Neuronal stem cell (in vitro differentiated cells): ENCODE measurements around the gene B2M.
"Not testable (repeated sequence)": the region's sequence is repeated elsewhere in the genome, so short reads cannot be mapped to it uniquely, and the experiment has no call there.

Source experiments
- DNase-seq: peaks from one replicate; pipeline ENCODE4 v3.0.0-alpha.2; 2013; ENCODE audit warnings: low spot score
- H2AFZ ChIP-seq: one replicate; pipeline ENCODE4 v1.6.1; 2013; ENCODE audit warnings: mild to moderate bottlenecking, low read length, inconsistent platforms
- H2AK5ac ChIP-seq: 2 replicates; pipeline ENCODE4 v1.6.1; 2013; ENCODE audit warnings: low read depth, mild to moderate bottlenecking, inconsistent platforms, low read length, moderate library complexity, mixed read lengths
- H2BK120ac ChIP-seq: 2 replicates; pipeline ENCODE4 v1.6.1; 2013; ENCODE audit warnings: low read depth, mild to moderate bottlenecking, inconsistent platforms, low read length, moderate library complexity, mixed read lengths
- H2BK12ac ChIP-seq: one replicate; pipeline ENCODE4 v1.6.1; 2013; ENCODE audit warnings: low read length, inconsistent platforms
- H2BK15ac ChIP-seq: 2 replicates; pipeline ENCODE4 v1.6.1; 2013; ENCODE audit warnings: mild to moderate bottlenecking, low read length, inconsistent platforms, mixed read lengths
- H2BK5ac ChIP-seq: one replicate; pipeline ENCODE4 v1.6.1; 2013; ENCODE audit warnings: inconsistent platforms, mild to moderate bottlenecking, low read length, moderate library complexity
- H3K14ac ChIP-seq: one replicate; pipeline ENCODE4 v1.6.1; 2013; ENCODE audit warnings: low read length, inconsistent platforms
- H3K18ac ChIP-seq: 2 replicates; pipeline ENCODE4 v1.6.1; 2013; ENCODE audit warnings: low read length, inconsistent platforms
- H3K23ac ChIP-seq: 2 replicates; pipeline ENCODE4 v1.6.1; 2013; ENCODE audit warnings: low read depth, mild to moderate bottlenecking, mixed read lengths, low read length, inconsistent platforms; ENCODE audit not compliant: poor library complexity
- H3K27ac ChIP-seq: replicated peaks from 3 replicates; pipeline ENCODE4 v1.5.1; 2013; ENCODE audit warnings: low read length, inconsistent platforms
- H3K27me3 ChIP-seq, 3 experiments: 2 replicates each; pipeline ENCODE4 v1.6.1; 2013; ENCODE audit warnings: low read length in 3 of 3, mild to moderate bottlenecking in 2 of 3, inconsistent platforms in 1 of 3, low read depth in 1 of 3, mixed read lengths in 1 of 3, moderate library complexity in 1 of 3; ENCODE audit not compliant: control insufficient read depth in 3 of 3, insufficient read depth in 3 of 3
- H3K36me3 ChIP-seq, 2 donors: replicated peaks in 1 of 2; 2 replicates each; pipeline ENCODE4 v1.6.1; 2013; ENCODE audit warnings: low read length in 2 of 2; ENCODE audit not compliant: control insufficient read depth in 2 of 2, insufficient read depth in 2 of 2
- H3K4ac ChIP-seq: 2 replicates; pipeline ENCODE4 v1.6.1; 2013; ENCODE audit warnings: inconsistent platforms, mild to moderate bottlenecking, low read length, moderate library complexity
- H3K4me1 ChIP-seq, 2 donors: 1 replicate in 1 of 2; 2 replicates in 1 of 2; pipeline ENCODE4 v1.6.1; 2013; ENCODE audit warnings: low read length in 2 of 2, low read depth in 1 of 2; ENCODE audit not compliant: control insufficient read depth in 2 of 2, insufficient read depth in 1 of 2
- H3K4me2 ChIP-seq: one replicate; pipeline ENCODE4 v1.6.1; 2013; ENCODE audit warnings: mild to moderate bottlenecking, low read length, inconsistent platforms; ENCODE audit not compliant: insufficient read depth, poor library complexity, severe bottlenecking
- H3K4me3 ChIP-seq, 2 donors: 2 replicates each; pipeline ENCODE4 v1.5.1; 2013; ENCODE audit warnings: low read length in 2 of 2, mild to moderate bottlenecking in 2 of 2, inconsistent platforms in 1 of 2, moderate library complexity in 1 of 2
- H3K79me1 ChIP-seq: one replicate; pipeline ENCODE4 v1.6.1; 2013; ENCODE audit warnings: low read depth, mild to moderate bottlenecking, inconsistent platforms, low read length, moderate library complexity
- H3K9ac ChIP-seq: one replicate; pipeline ENCODE4 v1.6.1; 2013; ENCODE audit warnings: mild to moderate bottlenecking, low read depth, low read length, inconsistent platforms; ENCODE audit not compliant: poor library complexity
- H3K9me3 ChIP-seq, 2 donors: replicated peaks in 1 of 2; 2 replicates each; pipeline versions ENCODE3 to v1.6.1; 2013; ENCODE audit warnings: low read length in 2 of 2, mild to moderate bottlenecking in 2 of 2, inconsistent platforms in 1 of 2, low read depth in 1 of 2, mixed read lengths in 1 of 2, moderate library complexity in 1 of 2; ENCODE audit not compliant: control insufficient read depth in 2 of 2, insufficient read depth in 1 of 2
- H4K8ac ChIP-seq: one replicate; pipeline ENCODE4 v1.6.1; 2013; ENCODE audit warnings: low read depth, mild to moderate bottlenecking, inconsistent platforms, low read length, moderate library complexity
- H4K91ac ChIP-seq: one replicate; pipeline ENCODE4 v1.6.1; 2013; ENCODE audit warnings: low read length, low read depth, mild to moderate bottlenecking, inconsistent platforms; ENCODE audit not compliant: poor library complexity
- WGBS, 2 donors: extraction: QIAGEN DNeasy Blood & Tissue Kit; methylation state at CpG; one replicate each; pipeline ENCODE4 v1.1.7; 2013; ENCODE audit warnings: missing lambda C conversion rate in 2 of 2, mixed read lengths in 1 of 2; ENCODE audit not compliant: insufficient read length in 2 of 2, insufficient replicate concordance in 1 of 2; ENCODE audit errors: extremely low coverage in 2 of 2; 5-methylcytosine and 5-hydroxymethylcytosine counted together

Gene B2M

DNA sequence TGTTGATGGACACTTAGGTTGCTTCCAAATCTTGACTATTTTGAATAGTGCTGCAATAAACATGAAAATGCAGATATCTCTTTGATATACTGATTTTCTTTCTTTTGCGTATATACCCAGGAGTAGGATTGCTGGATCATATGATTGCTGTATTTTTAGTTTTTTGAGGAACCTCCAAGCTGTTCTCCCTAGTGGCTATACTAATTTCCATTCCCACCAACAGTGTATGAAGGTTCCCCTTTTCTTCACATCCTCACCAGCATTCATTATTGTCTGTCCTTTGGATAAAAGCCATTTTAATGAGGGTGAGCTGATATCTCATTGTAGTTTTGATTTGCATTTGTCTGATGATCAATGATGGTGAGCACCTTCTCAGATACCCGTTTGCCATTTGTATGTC, 12.7 kb upstream of the B2M start:
- Histone ChIP-seq H3K4me3 (no peak overlapping the region), H2AK5ac (no peak overlapping the region), H3K36me3 (no peaks in the 10 kb centered on the region), H3K27me3 (peaks cover 0 to 10% (median 0%) of the 10 kb centered on the region in 3 experiments), H4K8ac (no peak overlapping the region), H3K4me2 (no peak overlapping the region), H2BK120ac (no peak overlapping the region), H2AFZ (no peak overlapping the region), H3K23ac (no peak overlapping the region), H2BK12ac (no peak overlapping the region), H3K9ac (no peak overlapping the region), H2BK5ac (no peak overlapping the region), H3K27ac (no peak overlapping the region), H3K4me1 (no peaks in the 10 kb centered on the region), H2BK15ac (no peak overlapping the region), H3K18ac (no peak overlapping the region), H4K91ac (no peak overlapping the region), H3K4ac (no peak overlapping the region), H3K9me3 (no peaks in the 10 kb centered on the region), H3K79me1 (no peaks in the 10 kb centered on the region), H3K14ac (no peak overlapping the region)
- no CpG with 5 or more reads among the region's 2 CpGs for WGBS, 2 donors
- DNase-seq, result no peak

DNA sequence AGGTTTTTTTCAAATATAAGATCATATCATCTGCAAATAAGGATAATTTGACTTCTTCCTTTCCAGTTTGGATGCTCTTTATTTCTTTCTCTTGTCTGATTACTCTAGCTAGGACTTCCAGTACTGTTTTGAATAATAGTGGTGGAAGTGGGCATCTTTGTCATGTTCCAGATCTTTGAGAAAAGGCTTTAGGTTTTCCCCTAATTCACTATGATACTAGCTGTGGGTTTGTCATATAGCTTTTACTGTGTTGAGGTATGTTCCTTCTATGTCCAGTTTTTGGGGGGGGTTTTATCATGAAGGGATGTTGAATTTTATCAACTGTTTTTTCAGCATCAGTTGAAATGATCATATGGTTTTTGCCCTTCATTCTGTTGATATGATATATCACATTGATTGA, 10.6 kb upstream of the B2M start:
- H3K4ac ChIP-seq, H3K79me1 ChIP-seq, H3K36me3 ChIP-seq, H4K91ac ChIP-seq, H3K27ac ChIP-seq, H3K4me1 ChIP-seq, H3K9ac ChIP-seq, H2AFZ ChIP-seq, H3K9me3 ChIP-seq, DNase-seq, H3K4me3 ChIP-seq, H3K18ac ChIP-seq, H2BK15ac ChIP-seq, H3K14ac ChIP-seq, H4K8ac ChIP-seq, H3K23ac ChIP-seq, H2BK12ac ChIP-seq, H2AK5ac ChIP-seq, H2BK120ac ChIP-seq, H2BK5ac ChIP-seq, H3K4me2 ChIP-seq: not testable (repeated sequence)
- peaks cover 0 to 10% (median 0%) of the 10 kb centered on the region in 3 experiments for H3K27me3 ChIP-seq

DNA sequence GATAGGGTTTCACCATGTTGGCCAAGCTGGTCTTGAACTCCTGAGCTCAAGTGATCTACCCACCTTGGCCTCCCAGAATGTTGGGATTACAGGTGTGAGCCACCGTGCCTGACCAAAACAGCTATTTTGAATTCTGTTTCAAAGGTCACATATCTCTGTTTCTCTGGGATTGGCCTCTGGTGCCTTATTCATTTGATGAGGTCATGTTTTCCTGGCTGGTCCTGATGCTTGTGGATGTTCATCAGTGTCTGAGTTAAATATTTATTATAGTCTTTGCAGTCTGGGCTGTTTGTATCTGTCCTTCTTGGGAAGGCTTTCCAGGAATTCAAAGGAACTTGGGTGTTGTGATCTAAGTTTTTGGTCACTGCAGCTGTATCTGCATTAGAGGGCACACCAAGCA, 5.3 kb upstream of the B2M start:
- Histone ChIP-seq H4K8ac (no peak overlapping the region), H2AK5ac (no peak overlapping the region), H3K4ac (no peak overlapping the region), H3K18ac (no peak overlapping the region), H2BK5ac (no peak overlapping the region), H2BK120ac (no peak overlapping the region), H2BK12ac (no peak overlapping the region), H3K79me1 (no peaks in the 10 kb centered on the region), H3K9me3 (no peaks in the 10 kb centered on the region), H3K36me3 (no peaks in the 10 kb centered on the region), H3K27ac (no peak overlapping the region), H2AFZ (no peak overlapping the region), H3K4me1 (no peaks in the 10 kb centered on the region), H3K4me3 (no peak overlapping the region), H3K4me2 (no peak overlapping the region), H3K23ac (no peak overlapping the region), H3K27me3 (no peaks in the 10 kb centered on the region), H3K14ac (no peak overlapping the region), H4K91ac (no peak overlapping the region), H2BK15ac (no peak overlapping the region), H3K9ac (no peak overlapping the region)
- DNase-seq, result no peak
- no CpG with 5 or more reads among the region's 1 CpG for WGBS, 2 donors

DNA sequence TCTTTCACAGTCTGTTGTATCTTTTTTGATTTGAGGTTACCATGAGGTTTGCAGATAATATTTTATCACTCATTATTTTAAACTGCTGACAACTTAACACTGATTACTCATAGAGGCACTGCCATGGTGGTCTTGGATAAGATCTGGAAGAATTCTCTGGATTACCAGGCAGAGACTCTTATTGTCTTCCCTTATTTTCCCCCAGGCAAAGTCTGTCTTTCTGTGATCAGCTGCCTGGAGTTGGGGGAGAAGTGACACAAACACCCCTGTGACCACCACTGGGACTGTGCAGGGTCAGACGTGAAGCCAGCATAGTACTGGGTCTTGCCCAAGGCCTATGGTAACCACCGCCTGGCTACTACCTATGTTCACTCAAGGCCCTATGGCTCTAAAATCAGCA, 4.9 kb upstream of the B2M start:
- no peaks in the 10 kb centered on the region for H3K36me3 ChIP-seq
- WGBS, 2 donors, result no CpG with 5 or more reads among the region's 2 CpGs
- H2BK120ac ChIP-seq, result no peak overlapping the region
- no peak overlapping the region for H2BK15ac ChIP-seq
- H4K91ac ChIP-seq, result no peak overlapping the region
- no peak overlapping the region for H3K18ac ChIP-seq
- H3K9ac ChIP-seq, result no peak overlapping the region
- no peak overlapping the region for H2BK12ac ChIP-seq
- DNase-seq, result no peak
- H3K27me3 ChIP-seq, result no peaks in the 10 kb centered on the region
- no peak overlapping the region for H2BK5ac ChIP-seq
- no peak overlapping the region for H3K23ac ChIP-seq
- H2AFZ ChIP-seq, result no peak overlapping the region
- no peak overlapping the region for H3K4me2 ChIP-seq
- no peak overlapping the region for H2AK5ac ChIP-seq
- no peak overlapping the region for H3K27ac ChIP-seq
- no peak overlapping the region for H4K8ac ChIP-seq
- H3K14ac ChIP-seq, result no peak overlapping the region
- H3K4me1 ChIP-seq, result no peaks in the 10 kb centered on the region
- no peak overlapping the region for H3K4me3 ChIP-seq
- no peaks in the 10 kb centered on the region for H3K79me1 ChIP-seq
- H3K4ac ChIP-seq, result no peak overlapping the region
- no peaks in the 10 kb centered on the region for H3K9me3 ChIP-seq
